GM19351 (cell line): ENCODE data around the gene TPM3.
"Not testable (repeated sequence)": the region's sequence is repeated elsewhere in the genome, so short reads cannot be mapped to it uniquely, and the experiment has no call there.

ENCODE experiments used
- ATAC-seq: cut with Tn5 transposase; IDR thresholded peaks from one replicate; pipeline ENCODE4 v1.9.1; 2021; ENCODE audit warnings: mild to moderate bottlenecking, moderate library complexity; ENCODE audit not compliant: unreplicated experiment

The TPM3 gene

GRCh38 chr1:154191990-154192461 is at the start of gene TPM3:
Gene TPM3 (minus strand): TSS chr1:154192100. CDS start chr1:154192018, 82 bp downstream.
- ATAC-seq = no peak

- no peak for ATAC-seq
Measured at GRCh38 chr1:154240294-154240833, 48.5 kb upstream of the TPM3 start.

GRCh38 chr1:154239491-154239890 is 47.6 kb upstream of the TPM3 start:
- ATAC-seq = no peak

- no peak for ATAC-seq
Measured at GRCh38 chr1:154237880-154238506, 46.1 kb upstream of the TPM3 start.

- ATAC-seq = no peak
Measured at GRCh38 chr1:154237435-154237834, 45.5 kb upstream of the TPM3 start.

GRCh38 chr1:154236855-154237254 is 45.0 kb upstream of the TPM3 start:
- ATAC-seq = no peak

- ATAC-seq = not testable (repeated sequence)
Measured at GRCh38 chr1:154233127-154233526, 41.2 kb upstream of the TPM3 start.

- ATAC-seq = not testable (repeated sequence)
Measured at GRCh38 chr1:154231112-154231511, 39.2 kb upstream of the TPM3 start.

GRCh38 chr1:154225370-154225769 is 33.5 kb upstream of the TPM3 start:
- no peak for ATAC-seq

- ATAC-seq = no peak
Measured at GRCh38 chr1:154223621-154224020, 31.7 kb upstream of the TPM3 start.

- ATAC-seq = no peak
Measured at GRCh38 chr1:154222918-154223317, 31.0 kb upstream of the TPM3 start.

GRCh38 chr1:154222518-154222917 is 30.6 kb upstream of the TPM3 start:
- no peak for ATAC-seq

GRCh38 chr1:154221278-154222001 is 29.5 kb upstream of the TPM3 start:
- ATAC-seq = peak; percentile 24

- ATAC-seq = peak; percentile 5
Measured at GRCh38 chr1:154220970-154221277, 29.0 kb upstream of the TPM3 start.

GRCh38 chr1:154220071-154220969 is 28.4 kb upstream of the TPM3 start, which contains the start of gene UBAP2L:
Gene UBAP2L (plus strand): TSS chr1:154220955. CDS start chr1:154225124, 4,169 bp downstream.
- ATAC-seq = peak; percentile 91

- ATAC-seq = no peak
Measured at GRCh38 chr1:154219541-154219940, 27.6 kb upstream of the TPM3 start.

- ATAC-seq = no peak
Measured at GRCh38 chr1:154218545-154218944, 26.6 kb upstream of the TPM3 start.

GRCh38 chr1:154213274-154213673 is 21.4 kb upstream of the TPM3 start:
- ATAC-seq = no peak

- ATAC-seq = no peak
Measured at GRCh38 chr1:154212083-154212482, 20.2 kb upstream of the TPM3 start.

GRCh38 chr1:154208677-154209388 is 16.9 kb upstream of the TPM3 start:
- no peak for ATAC-seq
